Measurements from ENCODE around the gene GAS2L1. TPM values are rescaled to one million over a fixed set of nuclear protein-coding genes. Genes with fewer than 3 reads are reported as not detected.
A peak's percentile ranks its signal among the peaks of the same experiment; 100 is the strongest.

GAS2L1 gene
- total and polyA plus RNA-seq, 2 donors (not counting 1 experiment from before 2014, with no cell fraction given) = 0.25 TPM; not detected in 1

GRCh38 chr22:29315286-29316140 is 9.1 kb downstream of the GAS2L1 start, which contains the start of gene RASL10A:
RASL10A (minus strand) TSS chr22:29315697; CDS start chr22:29315246, 451 bp downstream.
- H3K27ac Mint-ChIP-seq = no peak within 1 kb of the TSS
- peaks cover 41% of the 10 kb centered on the region for H3K27me3 Mint-ChIP-seq
- H3K9me3 Mint-ChIP-seq (ENCODE audit: insufficient read depth) = no peaks in the 10 kb centered on the region
- peak within 1 kb of the TSS in 3 of 5 experiments; percentile 5 to 39 (median 8) for H3K4me3 ChIP-seq (ENCODE audit: control extremely low read depth in 1 of 5, extremely low read depth in 1 of 5, insufficient read depth in 1 of 5, low read depth in 2 of 5, low read length in 4 of 5)
- H3K4me2 ChIP-seq (replicated peaks; ENCODE audit: low read depth, low read length, poor library complexity, severe bottlenecking) = peak within 1 kb of the TSS; percentile 73
- H3K79me2 ChIP-seq (ENCODE audit: control insufficient read depth, insufficient read depth, low read length) = no peaks in the 10 kb centered on the region
- H3K4me1 ChIP-seq (ENCODE audit: control insufficient read depth in 2 of 2, insufficient read depth in 2 of 2, low read length in 2 of 2) = peaks cover 29 to 38% of the 10 kb centered on the region in 2 donors
- H3K36me3 ChIP-seq (replicated peaks in 1 of 2; ENCODE audit: control extremely low read depth in 1 of 2, control insufficient read depth in 1 of 2, extremely low read depth in 1 of 2, insufficient read depth in 2 of 2, low read length in 1 of 2) = no peaks in the 10 kb centered on the region
- peaks cover 31% of the 10 kb centered on the region for H3K4me1 Mint-ChIP-seq
- intact Hi-C loops (cut with micrococcal nuclease) = no loop called here
- 7% methylated on average over 84 of the region's 103 CpGs for WGBS (ENCODE audit: insufficient coverage)
- peak within 1 kb of the TSS; percentile 43 for H3K9ac ChIP-seq (ENCODE audit: low read length)
- H3K9me3 ChIP-seq (ENCODE audit: control extremely low read depth in 1 of 3, control insufficient read depth in 2 of 3, insufficient read depth in 1 of 3, low read length in 2 of 3) = peaks cover 0 to 25% (median 0%) of the 10 kb centered on the region in 3 donors
- peak within 1 kb of the TSS; percentile 71 for H3K4me3 Mint-ChIP-seq
- peaks cover 0 to 55% (median 26%) of the 10 kb centered on the region in 4 experiments for H3K27me3 ChIP-seq (replicated peaks in 1 of 4; ENCODE audit: control extremely low read depth in 1 of 4, control insufficient read depth in 3 of 4, insufficient read depth in 4 of 4, low read length in 3 of 4)
- ChIA-PET CTCF (no interaction called here), POLR2A (no interaction called here)
- no peak within 1 kb of the TSS for H2AFZ ChIP-seq (ENCODE audit: insufficient read depth, low read depth, low read length, poor library complexity, severe bottlenecking)
- peaks cover 7% of the 10 kb centered on the region for H4K20me1 ChIP-seq (ENCODE audit: control insufficient read depth, insufficient read depth, low read length, poor library complexity, severe bottlenecking)
- TF ChIP-seq CTCF (IDR thresholded peaks at IDR 0.05) (no peak), EZH2 (IDR thresholded peaks at IDR 0.05; ENCODE audit: borderline replicate concordance, insufficient read depth, low read depth, low read length, poor library complexity, severe bottlenecking) (no peak)
- ATAC-seq (ENCODE audit: low read depth) = no peak
- no peak for DNase-seq
- no peak within 1 kb of the TSS for H3K27ac ChIP-seq (ENCODE audit: low read length in 2 of 2)

Measured in B cell (primary cell).